ENCODE measurements around the gene KRT86. TPM values are rescaled to one million over a fixed set of nuclear protein-coding genes. Genes with fewer than 3 reads are reported as not detected.

The KRT86 gene
- total RNA-seq, 1 donor from 2014 or later = 0.45 TPM

DNA sequence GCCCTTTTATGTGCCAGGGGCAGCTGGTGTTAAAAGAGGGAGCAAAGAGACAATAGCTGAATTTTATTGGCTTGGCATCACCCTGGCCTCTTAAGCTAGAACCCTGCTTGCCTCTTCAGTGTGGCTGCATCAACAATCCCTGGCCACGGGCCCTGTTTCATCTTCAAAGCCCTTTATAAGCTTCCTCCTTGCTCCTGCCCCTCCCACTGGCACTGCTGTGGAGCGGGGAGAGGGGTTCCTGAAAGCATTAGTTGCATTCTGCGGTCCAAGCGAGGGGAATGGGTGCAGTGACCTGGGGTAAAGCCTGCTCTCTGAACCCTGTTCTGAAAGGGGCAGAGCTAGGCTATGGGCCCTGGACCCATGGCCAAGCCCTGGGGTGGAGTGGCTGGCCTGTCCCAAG, 47.0 kb downstream of the KRT86 start:
- ATAC-seq (no peak), DNase-seq (ENCODE audit: low spot score) (no peak)
- intact Hi-C loops (cut with DNase I) = loop anchor here (10.0 kb wide), 1 partner anchor 167 kb away; no protein-coding TSS in a partner anchor

DNA sequence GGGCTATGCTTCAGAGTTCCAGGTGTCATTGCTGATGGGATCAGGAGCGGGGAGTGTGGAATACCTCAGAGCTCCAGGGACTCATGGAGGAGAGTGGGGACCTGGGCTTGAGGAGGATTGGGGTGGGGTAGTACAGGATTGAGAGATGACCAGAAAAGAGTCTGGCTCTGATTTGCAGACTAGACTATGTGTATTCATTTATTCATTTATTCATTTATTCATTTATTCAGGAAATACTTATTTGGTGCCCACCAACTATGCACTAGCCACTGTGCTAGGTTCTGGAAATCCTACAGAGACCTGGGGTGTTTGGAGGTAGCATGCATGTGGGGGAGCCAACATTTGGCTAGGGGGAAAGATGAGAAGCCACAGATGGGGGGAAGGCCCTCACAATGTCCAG, 47.6 kb downstream of the KRT86 start:
- no peak for DNase-seq (ENCODE audit: low spot score)
- ATAC-seq = no peak
- intact Hi-C loops (cut with DNase I) = loop anchor here (10.0 kb wide), 1 partner anchor 167 kb away; no protein-coding TSS in a partner anchor

DNA sequence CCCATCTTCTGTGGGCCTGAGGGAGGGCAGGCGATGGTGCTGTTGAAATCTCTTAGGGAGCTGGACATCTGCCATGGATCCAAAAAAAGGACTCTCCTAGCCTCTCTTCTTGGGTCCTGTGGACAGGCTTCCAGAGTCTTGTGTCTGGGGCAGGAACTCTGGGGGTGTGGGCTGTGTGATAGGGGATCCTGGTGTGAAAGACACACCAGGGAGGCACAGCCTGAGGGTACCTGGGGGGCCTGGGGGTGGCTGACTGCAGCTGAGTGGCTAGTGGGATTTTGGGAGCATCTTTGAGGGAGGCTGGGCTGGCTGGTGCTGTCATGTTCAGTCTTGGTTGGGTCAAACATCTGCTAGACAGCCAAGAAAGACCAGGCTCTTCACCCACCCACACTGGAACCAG, 48.6 kb downstream of the KRT86 start:
- DNase-seq (ENCODE audit: low spot score) = peak; percentile 14
- ATAC-seq = no peak
- intact Hi-C loops (cut with DNase I) = loop anchor here (10.0 kb wide), 1 partner anchor 168 kb away; no protein-coding TSS in a partner anchor

DNA sequence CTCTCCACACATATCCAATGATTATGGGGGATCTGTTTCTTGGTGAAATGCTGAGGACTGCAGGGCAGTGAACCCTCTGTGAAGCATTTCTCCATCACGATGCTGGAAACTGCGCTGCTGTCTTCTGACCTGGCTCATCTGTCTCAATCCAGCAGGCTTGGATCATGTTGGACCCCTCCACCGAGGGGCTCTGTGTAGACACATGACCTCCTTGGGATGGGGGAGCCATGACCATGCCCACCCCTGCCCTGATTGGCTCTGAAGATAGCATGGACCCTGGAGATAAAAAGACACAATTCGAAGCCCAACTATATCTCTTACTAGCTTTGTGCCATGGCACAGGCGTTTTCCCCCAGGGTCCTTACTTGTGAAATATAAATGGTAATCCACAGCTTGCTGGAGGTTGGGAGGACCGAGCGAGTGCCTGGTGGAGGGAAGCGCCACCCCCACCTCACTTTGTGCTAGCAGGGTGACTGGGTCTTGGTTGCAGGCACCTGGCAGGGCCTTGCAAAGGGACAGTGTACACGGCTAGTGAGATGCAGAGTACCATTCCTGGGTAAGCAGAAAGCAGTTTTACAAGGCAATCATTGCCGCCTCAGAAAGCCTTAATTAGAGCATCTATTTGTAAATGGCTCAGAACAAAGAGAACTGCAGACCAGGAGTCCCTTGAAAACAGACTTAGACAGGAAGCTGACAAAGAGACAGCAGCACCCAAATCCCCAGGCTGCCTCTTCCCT, 49.1 kb downstream of the KRT86 start:
- ATAC-seq (no peak), DNase-seq (ENCODE audit: low spot score) (peak; percentile 43)
- intact Hi-C loops (cut with DNase I) = loop anchor here (10.0 kb wide), 1 partner anchor 169 kb away; no protein-coding TSS in a partner anchor

DNA sequence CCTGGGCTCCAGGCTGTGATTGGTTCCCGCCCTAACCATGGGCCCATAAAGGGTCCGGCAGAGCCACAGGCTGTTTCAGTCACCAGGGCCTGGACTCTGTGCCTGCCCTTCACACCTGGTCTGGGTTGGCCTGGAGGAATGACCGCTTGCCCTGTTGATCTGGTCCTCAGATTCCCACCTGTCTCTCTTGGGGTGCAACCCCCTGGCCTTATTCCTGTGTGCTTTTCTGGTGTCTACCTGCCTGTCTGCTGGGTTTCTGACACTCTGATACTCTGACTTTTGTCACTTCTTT, 49.7 kb downstream of the KRT86 start:
- ATAC-seq = no peak
- DNase-seq (ENCODE audit: low spot score) = peak; percentile 21
- intact Hi-C loops (cut with DNase I) = loop anchor here (10.0 kb wide), 1 partner anchor 169 kb away; no protein-coding TSS in a partner anchor

DNA sequence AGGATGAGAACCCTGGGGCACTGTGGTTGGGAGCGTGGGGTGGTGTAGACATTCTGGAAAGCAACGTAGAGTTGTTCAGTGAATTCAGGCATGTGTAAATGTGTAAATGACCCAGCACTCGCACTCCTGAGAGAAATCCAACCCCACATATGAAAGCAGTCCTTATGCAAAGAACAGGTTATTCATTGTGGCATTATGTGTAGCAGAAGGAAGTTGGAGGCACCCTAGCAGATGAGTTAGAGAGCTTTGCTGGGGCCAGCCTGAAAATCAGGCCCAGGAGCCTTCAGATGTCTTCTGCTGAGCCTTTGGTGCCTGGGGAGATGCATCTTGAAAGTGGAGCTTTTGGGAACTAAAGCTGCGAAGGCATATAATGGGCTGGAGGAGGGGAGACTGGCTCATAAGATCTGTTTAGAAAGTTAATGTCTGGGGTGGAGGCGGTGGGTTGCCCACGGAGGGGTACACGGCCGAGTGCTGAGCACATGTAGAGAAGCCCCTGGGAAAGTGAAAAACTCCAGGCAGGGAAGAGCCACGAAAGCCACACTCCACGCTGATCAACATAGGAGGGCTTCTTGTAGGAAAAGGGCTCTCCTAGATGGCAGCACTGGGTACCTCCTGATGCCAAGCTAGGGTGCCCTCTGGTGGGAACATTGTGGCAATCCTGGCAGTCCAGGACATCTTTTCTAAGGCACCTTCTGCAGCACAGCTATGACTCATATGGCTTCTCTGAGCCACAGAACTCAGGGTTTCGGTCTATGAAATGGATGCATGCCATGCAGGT, 52.8 kb downstream of the KRT86 start:
- intact Hi-C loops (cut with DNase I) = loop anchor here (1.0 to 10.0 kb wide), 2 partner anchors 44 to 172 kb away; no protein-coding TSS in a partner anchor
- ATAC-seq (peak; percentile 74), DNase-seq (ENCODE audit: low spot score) (peak; percentile 74)

DNA sequence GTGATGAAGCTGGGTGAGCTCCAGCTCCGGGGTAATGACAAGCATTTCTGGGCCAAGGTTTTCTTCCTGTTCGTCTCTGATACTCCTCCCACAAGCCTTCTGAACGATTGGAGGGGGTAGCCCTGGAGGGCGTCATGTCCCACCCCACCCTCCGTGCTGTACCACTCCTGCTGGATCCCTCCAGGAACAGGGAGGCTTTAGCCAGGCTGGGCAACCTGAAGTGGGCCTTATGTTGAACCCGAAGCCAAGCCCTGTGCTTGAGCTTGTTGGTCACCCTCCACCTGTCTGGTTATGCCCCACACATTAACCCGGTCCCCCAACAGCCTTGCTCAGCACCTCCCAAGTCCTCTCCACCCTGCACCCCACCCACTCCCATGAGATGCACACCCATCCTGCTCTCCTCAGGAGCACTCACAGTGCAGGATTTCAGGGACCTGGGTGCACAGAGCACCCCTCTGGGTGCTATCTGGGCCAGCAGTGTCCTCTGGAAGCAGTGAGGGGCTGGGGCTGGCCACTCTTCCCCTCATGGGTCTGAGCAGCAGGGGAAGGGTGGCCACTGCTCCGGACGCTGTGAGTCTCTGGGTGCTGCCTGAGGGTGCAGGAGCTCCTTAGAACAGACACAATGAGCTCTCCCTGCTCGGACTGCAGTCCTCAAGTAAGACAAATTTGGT, 53.5 kb downstream of the KRT86 start:
- intact Hi-C loops (cut with DNase I) = loop anchor here (1.0 to 10.0 kb wide), 2 partner anchors 45 to 173 kb away; no protein-coding TSS in a partner anchor
- peak; percentile 37 for ATAC-seq
- peak; percentile 48 for DNase-seq (ENCODE audit: low spot score)

DNA sequence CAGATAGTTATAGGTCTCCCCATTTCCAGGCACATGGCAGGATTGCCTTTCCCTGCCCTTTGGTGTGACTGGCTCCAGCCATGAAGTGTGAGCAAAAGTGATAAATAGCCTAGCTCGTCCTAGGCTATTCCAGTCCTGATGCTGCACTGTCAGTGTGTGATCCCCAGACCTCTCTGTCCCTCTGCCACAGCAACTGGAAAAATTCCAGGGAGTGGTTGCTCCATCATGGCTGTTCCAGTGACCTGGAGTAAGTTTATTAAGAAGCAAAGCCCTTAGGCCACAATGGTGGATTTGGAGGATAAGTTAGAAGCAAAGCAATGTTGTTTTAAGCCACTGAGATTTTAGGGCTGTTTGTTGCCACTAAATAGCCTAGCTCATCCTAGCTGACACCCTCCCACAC, 56.6 kb downstream of the KRT86 start:
- DNase-seq (ENCODE audit: low spot score) (peak; percentile 14), ATAC-seq (no peak)
- intact Hi-C loops (cut with DNase I) = no loop called here

DNA sequence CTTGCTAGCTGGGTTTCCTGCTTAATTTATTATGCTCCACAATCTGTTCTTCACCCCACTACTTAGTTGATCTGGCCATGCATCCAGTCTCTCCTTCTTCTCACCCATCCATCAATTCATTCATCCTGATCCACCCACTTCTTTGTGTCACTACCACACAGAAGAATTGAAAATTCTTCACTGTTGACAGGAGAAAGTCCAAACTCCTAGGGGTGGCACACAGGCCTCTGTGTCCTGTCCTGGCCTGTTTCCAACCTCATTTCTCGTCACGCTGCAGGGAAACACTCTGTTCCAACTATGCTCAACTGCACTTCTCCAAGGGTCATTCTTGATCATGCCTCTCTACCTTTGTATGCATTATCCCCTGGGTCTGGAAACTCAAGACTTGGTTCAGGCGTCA, 57.4 kb downstream of the KRT86 start:
- ATAC-seq (no peak), DNase-seq (ENCODE audit: low spot score) (no peak)
- intact Hi-C loops (cut with DNase I) = no loop called here

DNA sequence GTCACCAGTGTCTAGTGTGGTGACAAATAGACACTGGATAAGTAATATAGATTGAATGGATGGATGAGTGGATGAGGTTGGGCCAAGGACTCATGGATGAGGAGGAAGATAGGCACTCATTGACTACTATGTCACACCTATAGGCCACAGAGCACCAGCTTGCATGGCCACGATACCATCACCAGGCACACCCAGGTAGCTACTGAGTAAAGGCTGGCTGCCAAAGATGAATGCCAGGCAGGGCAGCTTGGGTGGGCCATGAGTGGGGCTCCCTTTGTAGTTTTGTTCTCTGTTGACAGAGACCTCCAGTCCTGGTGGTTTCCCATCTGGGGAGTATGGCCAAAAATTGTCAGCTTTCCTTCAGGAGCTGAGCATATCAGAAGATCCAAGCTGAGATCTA, 57.9 kb downstream of the KRT86 start:
- peak; percentile 15 for DNase-seq (ENCODE audit: low spot score)
- intact Hi-C loops (cut with DNase I) = no loop called here
- no peak for ATAC-seq

DNA sequence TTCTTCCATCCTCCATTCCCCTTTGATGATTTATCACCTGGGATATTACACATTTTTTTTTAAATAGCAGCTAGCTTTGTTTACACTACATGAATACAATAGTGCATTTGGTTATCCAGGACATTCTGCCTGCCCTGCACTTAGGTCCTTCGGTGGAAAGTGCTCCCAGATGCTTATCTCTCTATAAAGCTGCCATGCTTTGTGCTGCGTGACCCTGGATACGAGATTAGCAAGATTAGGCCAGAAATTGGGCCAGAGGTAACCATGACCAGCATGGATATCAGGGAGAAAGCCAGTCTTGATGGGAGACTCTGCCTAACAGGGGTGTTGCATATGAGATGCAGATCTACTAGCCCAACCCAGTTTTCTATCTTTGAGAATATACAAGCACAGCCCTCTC, 58.9 kb downstream of the KRT86 start:
- intact Hi-C loops (cut with DNase I) = no loop called here
- DNase-seq (ENCODE audit: low spot score) (no peak), ATAC-seq (no peak)

DNA sequence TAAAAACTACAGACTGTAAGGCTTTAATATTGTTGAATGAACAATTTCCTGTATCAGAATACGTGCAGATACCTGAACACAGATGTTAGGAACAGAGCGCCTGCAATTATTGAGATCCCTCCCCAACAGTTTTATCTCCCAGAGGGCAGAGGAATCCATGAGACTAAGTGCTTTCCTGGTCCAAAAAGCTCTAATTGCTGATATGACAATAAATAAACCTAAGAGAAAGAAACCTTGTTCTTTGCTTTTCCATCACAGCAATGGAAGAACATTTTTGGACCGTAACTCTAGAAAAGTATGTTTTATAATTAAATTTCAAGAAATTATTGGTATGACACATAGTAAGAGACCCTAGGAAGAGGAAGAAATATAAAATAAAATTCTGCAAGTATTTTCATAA, 59.7 kb downstream of the KRT86 start:
- intact Hi-C loops (cut with DNase I) = no loop called here
- DNase-seq (ENCODE audit: low spot score) (no peak), ATAC-seq (no peak)

DNA sequence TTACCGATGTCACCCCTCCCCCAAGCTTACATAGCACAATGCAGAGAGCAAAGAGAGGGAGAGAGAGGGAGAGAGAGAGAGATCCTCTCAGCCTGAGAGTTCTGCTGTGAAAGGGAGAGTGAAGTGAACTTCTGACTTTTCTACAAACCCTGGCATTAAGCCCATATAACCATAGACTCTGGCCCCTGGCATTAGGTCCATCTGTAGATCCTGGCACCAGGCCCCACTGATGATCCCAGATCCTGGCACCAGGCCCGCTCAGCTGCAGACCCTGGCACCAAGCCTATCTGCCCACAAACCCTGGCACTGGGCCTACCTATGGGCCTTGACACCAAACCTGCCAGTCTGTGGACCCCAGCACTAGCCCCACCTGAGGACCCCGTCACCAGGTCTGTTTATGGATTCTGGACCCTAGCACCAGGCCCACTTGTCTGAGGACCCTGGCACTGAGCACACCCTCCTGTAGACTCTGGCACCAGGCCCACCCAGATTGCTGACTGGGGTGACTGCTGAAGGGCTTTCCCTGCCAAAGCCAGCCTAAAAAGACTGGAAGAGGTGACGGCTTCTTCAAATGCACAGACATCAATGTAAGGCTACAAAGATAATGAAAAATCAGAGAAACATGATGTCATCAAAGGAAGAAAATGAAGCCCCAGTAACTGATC, 61.3 kb downstream of the KRT86 start:
- intact Hi-C loops (cut with DNase I) = no loop called here
- DNase-seq (ENCODE audit: low spot score) (no peak), ATAC-seq (no peak)

DNA sequence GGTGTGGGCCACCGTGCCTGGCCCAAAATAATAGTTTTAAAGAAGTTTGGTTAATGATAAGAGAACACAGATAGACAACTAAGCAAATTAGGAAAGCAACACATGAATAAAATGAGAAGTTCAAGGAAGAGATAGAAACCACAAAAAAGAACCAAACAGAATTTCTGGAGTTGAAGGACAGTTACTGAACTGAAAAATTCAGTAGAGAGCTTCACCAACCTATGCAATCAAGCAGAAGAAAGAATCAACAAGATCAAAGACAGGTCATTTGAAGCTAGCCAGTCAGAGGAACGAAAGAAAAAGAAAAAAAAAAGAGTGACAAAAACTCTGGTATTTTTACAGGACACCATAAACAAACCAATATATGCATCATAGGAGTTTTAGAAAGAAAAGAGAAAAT, 62.2 kb downstream of the KRT86 start:
- ATAC-seq (no peak), DNase-seq (ENCODE audit: low spot score) (no peak)
- intact Hi-C loops (cut with DNase I) = no loop called here

DNA sequence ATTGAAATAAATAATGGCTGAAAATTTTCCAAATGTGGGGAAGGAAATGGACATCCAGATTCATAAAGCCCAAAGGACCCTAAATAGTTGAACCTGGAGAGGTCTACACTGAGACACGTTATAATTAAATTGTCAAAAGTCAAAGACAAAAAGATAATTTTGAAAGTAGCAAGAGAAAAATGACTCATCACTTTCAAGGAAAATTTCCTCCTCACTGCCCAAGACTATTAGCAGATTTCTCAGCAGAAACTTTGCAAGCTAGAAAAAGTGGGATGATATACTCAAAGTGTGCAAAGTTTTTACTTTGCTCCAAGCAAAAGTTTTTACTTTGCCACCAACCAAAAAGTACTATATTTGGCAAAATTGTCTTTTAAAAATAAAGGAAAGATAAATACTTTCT, 62.6 kb downstream of the KRT86 start:
- intact Hi-C loops (cut with DNase I) = no loop called here
- DNase-seq (ENCODE audit: low spot score) (no peak), ATAC-seq (no peak)

DNA sequence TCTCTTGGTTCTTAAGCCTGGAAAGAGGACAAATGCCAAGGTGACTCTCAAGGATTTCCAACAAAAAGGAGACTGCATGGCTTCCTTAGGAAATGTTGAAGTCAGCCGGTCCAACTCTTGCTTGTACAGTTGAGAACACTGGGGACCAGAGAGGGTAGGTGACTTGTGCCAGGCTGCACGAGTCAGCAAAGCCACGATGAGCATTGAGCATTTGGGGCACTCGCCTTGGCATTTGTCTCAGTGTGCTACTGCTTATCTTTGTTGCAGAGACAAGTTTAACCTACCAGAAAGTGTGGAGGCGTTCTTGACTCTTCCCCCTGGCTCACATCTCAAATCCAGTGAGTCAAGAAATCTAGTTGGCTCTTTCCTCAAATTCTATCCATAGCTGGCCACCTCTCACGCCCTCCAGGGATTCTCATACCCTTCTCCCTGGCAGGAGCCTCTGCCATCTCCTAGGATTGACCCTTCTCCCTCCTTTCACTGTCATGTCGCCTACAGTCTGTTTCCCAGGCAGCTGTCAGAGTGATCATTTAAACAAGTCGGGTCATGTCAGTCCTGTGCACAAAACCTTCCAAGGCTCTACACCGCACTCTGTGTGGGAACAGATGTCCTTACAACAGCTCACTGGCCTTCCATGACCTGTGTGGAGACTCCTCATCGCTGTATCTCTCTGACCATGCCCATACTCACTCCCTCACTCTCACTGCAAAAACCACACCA, 64.0 kb downstream of the KRT86 start:
- DNase-seq (ENCODE audit: low spot score) = no peak
- ATAC-seq = no peak
- intact Hi-C loops (cut with DNase I) = no loop called here

DNA sequence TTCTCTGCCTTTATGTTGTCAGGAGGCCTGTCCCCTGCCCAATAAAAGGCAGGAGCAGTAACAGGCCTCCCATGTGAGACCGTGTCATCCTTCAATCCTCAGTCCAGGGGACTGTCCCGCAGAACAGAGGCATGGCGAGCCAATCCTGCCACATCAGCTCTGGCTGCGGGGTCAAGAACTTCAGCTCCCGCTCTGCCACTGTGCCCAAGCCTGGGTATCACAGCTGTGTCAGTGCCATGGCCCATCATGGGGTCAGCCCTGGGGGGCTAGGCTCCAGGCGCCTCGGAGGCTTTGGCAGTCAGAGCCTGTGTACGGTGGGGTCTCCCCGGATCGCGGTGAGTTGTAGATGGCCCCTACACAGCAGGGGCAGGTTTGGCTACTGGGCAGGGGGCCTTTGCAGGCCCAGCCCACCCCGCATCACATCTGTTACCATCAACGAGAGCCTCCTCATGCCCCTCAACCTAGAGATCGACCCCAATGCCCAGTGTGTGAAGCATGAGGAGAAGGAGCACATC, 66.7 kb downstream of the KRT86 start:
- no peak for DNase-seq (ENCODE audit: low spot score)
- ATAC-seq = no peak
- intact Hi-C loops (cut with DNase I) = no loop called here

DNA sequence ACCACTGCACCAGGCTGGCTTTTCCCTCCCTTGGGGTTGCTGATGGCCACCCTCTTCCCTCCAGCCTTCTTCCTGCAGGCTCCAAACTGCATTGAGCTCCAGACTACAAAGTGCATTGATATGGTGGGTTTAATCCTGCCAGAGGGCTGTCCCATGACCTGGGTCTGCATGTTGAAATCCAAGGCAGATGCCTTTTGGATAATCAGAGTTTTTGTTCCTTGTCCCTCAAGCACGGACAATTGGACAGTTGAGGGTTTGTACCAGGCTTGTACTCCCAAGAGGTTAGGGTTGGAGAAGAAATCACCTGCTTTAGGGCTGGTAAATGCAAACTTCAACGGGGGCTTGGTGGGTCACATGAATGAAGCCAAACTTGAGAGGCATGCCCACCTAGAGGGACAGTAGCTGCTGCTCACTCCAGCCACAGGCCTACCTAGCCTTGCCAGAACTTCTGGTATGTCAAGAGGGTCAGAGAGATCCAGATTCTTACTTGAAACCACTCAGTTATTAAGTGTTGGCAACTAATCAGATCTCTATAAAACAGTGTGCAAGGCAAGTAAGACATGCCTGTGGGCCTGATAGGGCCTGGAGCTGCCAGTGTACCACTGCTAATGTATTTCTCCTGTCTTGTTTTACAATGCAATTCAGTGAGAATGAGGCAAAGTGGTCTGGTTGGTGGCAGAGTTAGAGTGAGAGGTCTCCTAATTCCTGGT, 68.5 kb downstream of the KRT86 start:
- no peak for DNase-seq (ENCODE audit: low spot score)

More for the DNA sequence above, 68.5 kb downstream of the KRT86 start:
- intact Hi-C loops (cut with DNase I) = no loop called here
- ATAC-seq = no peak

All from sciatic nerve (tissue), 2 donors.